Esophagus squamous epithelium (tissue), 5 donors: ENCODE measurements around the gene SNCAIP. TPM values are rescaled to one million over a fixed set of nuclear protein-coding genes. Genes with fewer than 3 reads are reported as not detected.
A peak's percentile ranks its signal among the peaks of the same experiment; 100 is the strongest.

Experiments
- DNase-seq: peaks from one replicate; lab custom pipeline; 2025; lab: John Stamatoyannopoulos, UW
- H3K27ac ChIP-seq, 4 donors: fragments of 200-600 bp; sonication (generic); one replicate each; pipeline ENCODE4 v1.5.1; 2016 to 2019; ENCODE audit warnings: mild to moderate bottlenecking in 1 of 4
- H3K27me3 ChIP-seq, 4 donors: fragments of 200-600 bp; sonication (generic); 1 replicate in 3 of 4; 2 replicates in 1 of 4; pipeline versions ENCODE4 v1.5.1 to v1.6.0; 2017 to 2021; ENCODE audit warnings: antibody characterized with exemption in 1 of 4
- H3K36me3 ChIP-seq, 3 donors: fragments of 200-600 bp; sonication (generic); one replicate each; pipeline ENCODE4 v1.5.1; 2016 to 2019
- H3K4me1 ChIP-seq, 3 donors: fragments of 200-600 bp; sonication (generic); one replicate each; pipeline ENCODE4 v1.5.1; 2017 to 2019
- H3K4me3 ChIP-seq, 4 donors: fragments of 200-600 bp; sonication (generic); 1 replicate in 3 of 4; 2 replicates in 1 of 4; pipeline ENCODE4 v1.5.1; 2016 to 2019; ENCODE audit warnings: mild to moderate bottlenecking in 2 of 4, moderate library complexity in 1 of 4
- H3K9me3 ChIP-seq, 3 donors: fragments of 200-600 bp; sonication (generic); one replicate each; pipeline ENCODE4 v1.5.1; 2016 to 2019
- POLR2A ChIP-seq, 4 donors: fragments of 450-650 bp; IDR thresholded peaks; one replicate each; pipeline ENCODE4 v1.6.1; 2017; ENCODE audit warnings: antibody characterized with exemption in 4 of 4, mild to moderate bottlenecking in 4 of 4, moderate library complexity in 3 of 4
- WGBS, 2 donors: methylation state at CpG; one replicate each; pipeline ENCODE4 v1.1.5; 2018; 5-methylcytosine and 5-hydroxymethylcytosine counted together
- intact Hi-C: fragments of 100-400 bp; cut with DNase I; formaldehyde crosslinking; loops from one replicate; pipeline ENCODE4 v1.15.0; 2022
- total RNA-seq, 4 donors: library from RNA; depleted of rRNA; stranded (reverse); fragments of >200 nt; gene quantifications; one replicate each; pipeline ENCODE4 v1.1.0, GENCODE V29; 2016
- TF ChIP-seq, protein P1 (sequence below), 6 experiments: fragments of 450-650 bp in 4 of 6; fragments of 200-600 bp in 2 of 6; sonication (generic) in 2 of 6; IDR thresholded peaks; one replicate each; pipeline ENCODE4 v1.5.1; 2016 to 2019; ENCODE audit warnings: antibody characterized with exemption in 6 of 6, mild to moderate bottlenecking in 4 of 6, moderate library complexity in 4 of 6
- donor health status: DM: yes; HTN: yes; CAD: no.

SNCAIP gene
- total RNA-seq, 4 donors from 2014 or later: 0.48 to 3.3 (median 2.3) TPM

DNA sequence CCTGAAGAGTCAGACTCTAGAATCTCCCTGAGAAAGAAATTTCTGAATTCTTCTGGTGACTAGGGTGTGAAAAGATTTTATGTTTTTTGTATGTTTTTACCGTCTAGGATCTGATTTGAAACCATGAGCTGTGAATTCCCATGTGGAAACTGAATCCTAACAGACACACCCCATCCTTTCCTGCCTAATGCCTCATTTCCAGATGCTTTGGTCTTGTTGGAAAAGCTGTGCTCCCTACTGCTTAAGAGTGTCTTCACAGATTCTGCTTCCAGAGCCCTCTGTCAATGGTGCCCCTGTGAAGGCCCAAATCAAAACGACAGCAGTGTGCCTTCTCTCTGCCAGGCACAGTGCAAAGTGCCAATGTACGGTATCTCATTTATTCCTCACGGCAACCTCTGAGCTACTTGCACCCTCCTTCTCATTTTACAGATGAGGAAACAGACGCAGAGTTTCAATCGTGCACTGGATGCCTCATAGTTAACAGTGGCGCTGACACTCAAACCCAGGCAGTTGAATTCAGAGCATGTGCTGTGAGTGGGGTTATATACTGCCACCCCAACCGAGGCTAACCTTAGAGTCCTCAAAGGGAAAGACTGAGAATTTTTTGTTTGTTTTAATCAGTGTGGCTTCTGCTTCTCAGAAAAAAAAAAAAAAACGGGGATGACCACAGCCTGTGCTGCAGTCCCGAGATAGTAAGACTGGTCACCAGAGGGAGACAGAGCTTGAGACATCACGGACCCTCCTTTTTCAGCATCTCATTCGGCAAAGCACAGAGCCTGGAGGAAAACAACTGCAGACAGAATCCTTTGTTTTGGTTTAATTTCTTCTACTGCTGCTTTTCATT lies 188.4 kb downstream of the SNCAIP start:
- H3K27me3 ChIP-seq: no peaks in the 10 kb centered on the region
- H3K4me1 ChIP-seq: peaks cover 0 to 26% (median 16%) of the 10 kb centered on the region in 3 donors
- intact Hi-C loops: no loop called here
- H3K4me3 ChIP-seq: peak overlapping the region in 1 of 4 donors; percentile 18
- no peak for DNase-seq
- peak overlapping the region in 1 of 4 donors; percentile 22 for H3K27ac ChIP-seq
- TF ChIP-seq, protein P1, sequence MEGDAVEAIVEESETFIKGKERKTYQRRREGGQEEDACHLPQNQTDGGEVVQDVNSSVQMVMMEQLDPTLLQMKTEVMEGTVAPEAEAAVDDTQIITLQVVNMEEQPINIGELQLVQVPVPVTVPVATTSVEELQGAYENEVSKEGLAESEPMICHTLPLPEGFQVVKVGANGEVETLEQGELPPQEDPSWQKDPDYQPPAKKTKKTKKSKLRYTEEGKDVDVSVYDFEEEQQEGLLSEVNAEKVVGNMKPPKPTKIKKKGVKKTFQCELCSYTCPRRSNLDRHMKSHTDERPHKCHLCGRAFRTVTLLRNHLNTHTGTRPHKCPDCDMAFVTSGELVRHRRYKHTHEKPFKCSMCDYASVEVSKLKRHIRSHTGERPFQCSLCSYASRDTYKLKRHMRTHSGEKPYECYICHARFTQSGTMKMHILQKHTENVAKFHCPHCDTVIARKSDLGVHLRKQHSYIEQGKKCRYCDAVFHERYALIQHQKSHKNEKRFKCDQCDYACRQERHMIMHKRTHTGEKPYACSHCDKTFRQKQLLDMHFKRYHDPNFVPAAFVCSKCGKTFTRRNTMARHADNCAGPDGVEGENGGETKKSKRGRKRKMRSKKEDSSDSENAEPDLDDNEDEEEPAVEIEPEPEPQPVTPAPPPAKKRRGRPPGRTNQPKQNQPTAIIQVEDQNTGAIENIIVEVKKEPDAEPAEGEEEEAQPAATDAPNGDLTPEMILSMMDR (IDR thresholded peaks at IDR 0.05): peak in 1 of 6 experiments; percentile 20
- TF ChIP-seq POLR2A (IDR thresholded peaks at IDR 0.05): no peak
- H3K36me3 ChIP-seq: no peaks in the 10 kb centered on the region
- WGBS, 2 donors: 43 to 55% methylated on average over 12 of the region's 12 CpGs
- H3K9me3 ChIP-seq: no peaks in the 10 kb centered on the region

DNA sequence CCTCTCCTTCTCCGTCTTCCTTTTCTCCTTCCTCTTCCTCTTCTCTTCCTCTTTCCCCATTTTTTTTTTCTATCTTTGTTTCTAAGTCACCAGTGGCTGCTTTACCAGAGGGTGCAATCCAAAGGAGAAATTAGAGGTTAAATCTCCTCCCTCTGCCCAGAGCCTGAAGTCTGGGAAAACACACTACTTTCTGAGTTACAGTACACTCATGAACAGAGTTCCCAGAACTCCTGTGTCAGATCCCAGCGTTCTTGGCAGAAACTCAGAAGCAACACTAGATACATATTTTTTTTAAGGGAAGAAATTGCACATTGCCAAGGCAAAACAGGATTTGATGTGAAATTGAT lies 189.0 kb downstream of the SNCAIP start:
- Histone ChIP-seq H3K27me3 (no peaks in the 10 kb centered on the region), H3K36me3 (no peaks in the 10 kb centered on the region), H3K27ac (no peak overlapping the region), H3K9me3 (no peaks in the 10 kb centered on the region), H3K4me3 (peak overlapping the region in 1 of 4 donors; percentile 18), H3K4me1 (peaks cover 0 to 26% (median 16%) of the 10 kb centered on the region in 3 donors)
- TF ChIP-seq, protein P1 (IDR thresholded peaks at IDR 0.05): no peak
- TF ChIP-seq POLR2A (IDR thresholded peaks at IDR 0.05): no peak
- 25 to 36% methylated on average over 2 of the region's 2 CpGs for WGBS, 2 donors
- intact Hi-C loops: no loop called here
- no peak for DNase-seq

DNA sequence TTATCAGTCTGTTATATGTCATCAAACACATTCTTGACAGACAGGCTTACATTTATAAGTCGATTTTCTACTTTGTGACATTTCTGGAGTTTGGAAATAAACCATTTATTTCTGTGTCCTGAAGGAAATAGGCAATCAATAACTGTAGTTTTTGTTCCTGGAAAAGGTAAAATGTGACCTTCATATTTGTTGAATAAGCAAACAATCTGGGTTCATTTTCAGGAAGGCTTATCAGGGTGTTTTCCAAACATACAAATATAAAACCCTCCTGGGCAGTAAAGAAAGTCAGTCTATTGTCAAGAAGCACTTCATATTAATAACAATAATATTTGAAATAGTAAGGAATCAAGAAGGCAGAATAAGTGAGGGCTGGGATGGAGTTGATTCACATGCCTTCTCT lies 195.0 kb downstream of the SNCAIP start:
- no peak for DNase-seq
- Histone ChIP-seq H3K27me3 (no peaks in the 10 kb centered on the region), H3K4me3 (no peak overlapping the region), H3K9me3 (no peaks in the 10 kb centered on the region), H3K27ac (no peak overlapping the region), H3K4me1 (no peaks in the 10 kb centered on the region), H3K36me3 (no peaks in the 10 kb centered on the region)
- intact Hi-C loops: no loop called here
- no peak for TF ChIP-seq POLR2A (IDR thresholded peaks at IDR 0.05)
- TF ChIP-seq, protein P1 (IDR thresholded peaks at IDR 0.05): no peak
- WGBS, 2 donors: 36 to 42% methylated on average over 1 of the region's 1 CpG

DNA sequence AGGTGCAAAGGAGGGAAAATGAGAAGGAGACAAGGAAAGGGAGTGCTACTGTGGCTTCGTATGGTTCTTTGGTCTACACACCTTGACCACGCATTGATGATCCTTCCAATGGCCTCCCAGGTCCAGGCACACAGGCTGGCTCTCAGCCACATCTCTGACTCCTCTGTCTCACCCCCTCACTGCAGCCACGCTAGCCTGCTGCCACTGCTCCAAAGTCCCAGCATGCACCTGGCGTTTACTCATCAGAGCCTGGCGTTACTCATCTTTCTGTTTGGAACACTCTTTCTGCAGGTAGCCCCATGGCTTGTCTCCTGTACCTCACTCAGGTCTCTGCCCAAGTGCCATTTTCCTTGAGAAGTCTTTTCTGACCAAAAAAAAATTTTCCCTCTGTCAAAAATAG lies 195.5 kb downstream of the SNCAIP start:
- no peaks in the 10 kb centered on the region for H3K9me3 ChIP-seq
- whole genome bisulfite sequencing, 2 donors: 69 to 79% methylated on average over 5 of the region's 5 CpGs
- no peaks in the 10 kb centered on the region for H3K4me1 ChIP-seq
- TF ChIP-seq POLR2A (IDR thresholded peaks at IDR 0.05): no peak
- TF ChIP-seq, protein P1 (IDR thresholded peaks at IDR 0.05): no peak
- no peaks in the 10 kb centered on the region for H3K36me3 ChIP-seq
- no peak overlapping the region for H3K4me3 ChIP-seq
- DNase-seq: no peak
- no peak overlapping the region for H3K27ac ChIP-seq
- intact Hi-C loops: no loop called here
- H3K27me3 ChIP-seq: no peaks in the 10 kb centered on the region

DNA sequence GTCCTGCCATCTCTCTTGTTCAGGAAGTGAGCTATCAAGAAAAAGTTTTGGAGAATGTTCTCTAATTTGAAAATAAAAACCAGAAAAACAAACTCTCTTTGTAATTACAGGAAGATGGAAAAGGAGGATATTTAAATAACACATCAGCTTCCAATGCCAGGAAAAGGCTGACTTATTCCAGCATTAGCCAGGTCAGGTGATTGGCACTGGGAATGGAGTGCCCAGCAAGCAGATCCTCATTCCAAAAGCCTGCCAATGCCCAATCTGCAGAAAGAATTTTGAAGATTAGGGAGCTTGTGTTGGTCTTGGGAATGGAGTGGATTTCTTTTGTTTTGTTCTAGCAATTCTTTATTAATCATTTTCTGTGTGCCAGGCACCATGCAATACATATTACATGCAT lies 196.6 kb downstream of the SNCAIP start:
- H3K27me3 ChIP-seq: no peaks in the 10 kb centered on the region

More for the DNA sequence above, 196.6 kb downstream of the SNCAIP start:
- intact Hi-C loops: no loop called here
- Histone ChIP-seq H3K27ac (no peak overlapping the region), H3K4me1 (no peaks in the 10 kb centered on the region), H3K36me3 (no peaks in the 10 kb centered on the region), H3K9me3 (no peaks in the 10 kb centered on the region), H3K4me3 (no peak overlapping the region)
- no peak for TF ChIP-seq POLR2A (IDR thresholded peaks at IDR 0.05)
- TF ChIP-seq, protein P1 (IDR thresholded peaks at IDR 0.05): no peak
- no peak for DNase-seq
